SK-N-SH (cell line): Measurements from ENCODE around the gene TMEM255B. TPM values are rescaled to one million over a fixed set of nuclear protein-coding genes. Genes with fewer than 3 reads are reported as not detected.

Experiments
- CTCF ChIA-PET: fragments of 300-600, 350-600 bp; formaldehyde crosslinking; extraction: SDS; loops from one replicate; lab custom pipeline; 2021; lab: Yijun Ruan, JAX
- POLR2A ChIA-PET: fragments of 350-600 bp; sonication (Branson Sonifier 250); formaldehyde crosslinking; extraction: SDS; loops from one replicate; lab custom pipeline; 2020; ENCODE audit warnings: antibody characterized with exemption, inconsistent platforms; lab: Yijun Ruan, JAX
- DNase-seq: peaks from one replicate; pipeline ENCODE4 v3.0.0; 2012
- H2AFZ ChIP-seq: fragments of 200-600 bp; sonication (generic); 2 replicates; pipeline ENCODE4 v1.8.1; 2016; ENCODE audit warnings: antibody characterized with exemption, mild to moderate bottlenecking, low read depth
- H3F3A ChIP-seq: fragments of 200-600 bp; sonication (generic); replicated peaks from 2 replicates; pipeline ENCODE3; 2016; ENCODE audit warnings: antibody characterized with exemption, mild to moderate bottlenecking; ENCODE audit not compliant: insufficient read depth
- H3K27ac ChIP-seq, 2 experiments: fragments of 200-500 bp in 1 of 2; fragments of 200-600 bp in 1 of 2; sonication (Bioruptor generic) in 1 of 2; sonication (generic), shearing (Covaris generic) in 1 of 2; 2 replicates each; pipeline versions ENCODE4 v1.5.1 to v1.6.1; 2014 to 2016; ENCODE audit warnings: low read depth in 2 of 2, inconsistent platforms in 1 of 2, low read length in 1 of 2, mild to moderate bottlenecking in 1 of 2, mixed read lengths in 1 of 2
- H3K27me3 ChIP-seq: fragments of 200-600 bp; sonication (generic), shearing (Covaris generic); 2 replicates; pipeline ENCODE4 v1.6.1; 2016; ENCODE audit warnings: mixed run types; ENCODE audit not compliant: insufficient read depth
- H3K36me3 ChIP-seq, 2 experiments: fragments of 200-500 bp in 1 of 2; fragments of 200-600 bp in 1 of 2; sonication (Bioruptor generic) in 1 of 2; sonication (generic) in 1 of 2; replicated peaks in 1 of 2; 2 replicates each; pipeline versions ENCODE3 to v1.5.1; 2014 to 2016; ENCODE audit warnings: low read length in 1 of 2, mild to moderate bottlenecking in 1 of 2; ENCODE audit not compliant: insufficient read depth in 2 of 2, control insufficient read depth in 1 of 2
- H3K4me1 ChIP-seq, 2 experiments: fragments of 200-500 bp in 1 of 2; fragments of 200-600 bp in 1 of 2; sonication (Bioruptor generic) in 1 of 2; sonication (generic), shearing (Covaris generic) in 1 of 2; 2 replicates each; pipeline versions ENCODE4 v1.5.1 to v1.6.1; 2014 to 2016; ENCODE audit warnings: low read depth in 1 of 2, low read length in 1 of 2, mixed run types in 1 of 2; ENCODE audit not compliant: insufficient read depth in 2 of 2, control insufficient read depth in 1 of 2
- H3K4me2 ChIP-seq: fragments of 200-600 bp; sonication (generic), shearing (Covaris generic); 2 replicates; pipeline ENCODE4 v1.6.1; 2017; ENCODE audit warnings: mixed run types
- H3K4me3 ChIP-seq, 2 experiments: fragments of 200-500 bp in 1 of 2; fragments of 200-600 bp in 1 of 2; sonication (Bioruptor generic) in 1 of 2; sonication (generic), shearing (Covaris generic) in 1 of 2; 2 replicates each; pipeline versions ENCODE4 v1.5.1 to v1.8.1; 2014 to 2016; ENCODE audit warnings: low read depth in 2 of 2, inconsistent platforms in 1 of 2, low read length in 1 of 2, mild to moderate bottlenecking in 1 of 2, mixed read lengths in 1 of 2, moderate library complexity in 1 of 2
- H3K79me2 ChIP-seq: fragments of 200-600 bp; sonication (generic); 2 replicates; pipeline ENCODE4 v1.8.1; 2017; ENCODE audit warnings: mild to moderate bottlenecking; ENCODE audit not compliant: insufficient read depth
- H3K9ac ChIP-seq: fragments of 200-600 bp; sonication (generic); 2 replicates; pipeline ENCODE4 v1.6.1; 2017; ENCODE audit warnings: mixed run types
- H3K9me2 ChIP-seq: fragments of 200-600 bp; sonication (generic); 2 replicates; pipeline ENCODE4 v1.6.1; 2017; ENCODE audit warnings: mixed run types
- H3K9me3 ChIP-seq: fragments of 200-600 bp; sonication (generic); 2 replicates; pipeline ENCODE4 v1.6.1; 2017; ENCODE audit warnings: mixed run types, mild to moderate bottlenecking, moderate library complexity
- H4K20me1 ChIP-seq: fragments of 200-600 bp; sonication (generic); 2 replicates; pipeline ENCODE4 v1.6.1; 2017; ENCODE audit warnings: mild to moderate bottlenecking, mixed run types; ENCODE audit not compliant: insufficient read depth
- CHD2 ChIP-seq: fragments of 150-350 bp; IDR thresholded peaks from 2 replicates; pipeline ENCODE4 v1.6.1; 2018; ENCODE audit warnings: low read length; ENCODE audit not compliant: partially characterized antibody
- CTCF ChIP-seq: fragments of 200-600 bp; sonication (generic); IDR thresholded peaks from 2 replicates; pipeline ENCODE4 v1.6.1; 2017; ENCODE audit warnings: antibody characterized with exemption, mild to moderate bottlenecking, moderate library complexity
- GABPA ChIP-seq: IDR thresholded peaks from 2 replicates; pipeline ENCODE4 v1.4.0; 2012; ENCODE audit warnings: low read depth, mild to moderate bottlenecking
- IRF3 ChIP-seq: fragments of 150-350 bp; IDR thresholded peaks from 2 replicates; pipeline ENCODE4 v1.6.1; 2016; ENCODE audit warnings: mild to moderate bottlenecking, low read depth, low read length
- MEF2A ChIP-seq: IDR thresholded peaks from 2 replicates; pipeline ENCODE4 v1.4.0; 2012; ENCODE audit warnings: low read depth, borderline replicate concordance
- NRF1 ChIP-seq: IDR thresholded peaks from 2 replicates; pipeline ENCODE4 v1.6.1; 2012; ENCODE audit warnings: low read depth, mild to moderate bottlenecking, low read length
- PBX3 ChIP-seq: IDR thresholded peaks from 2 replicates; pipeline ENCODE4; 2012
- POLR2AphosphoS5 ChIP-seq: IDR thresholded peaks from 2 replicates; pipeline ENCODE4 v1.6.1; 2012; ENCODE audit warnings: low read depth, low read length
- REST ChIP-seq: IDR thresholded peaks from 2 replicates; pipeline ENCODE4 v1.6.1; 2012; ENCODE audit warnings: mild to moderate bottlenecking, low read depth, low read length, moderate library complexity
- RFX5 ChIP-seq: IDR thresholded peaks from 2 replicates; pipeline ENCODE4 v1.6.1; 2012; ENCODE audit warnings: mild to moderate bottlenecking, improper control_type of control experiment, low read length
- RXRA ChIP-seq: IDR thresholded peaks from 2 replicates; pipeline ENCODE4 v1.4.0; 2012; ENCODE audit warnings: low read depth, mild to moderate bottlenecking, borderline replicate concordance
- SMC3 ChIP-seq: IDR thresholded peaks from 2 replicates; pipeline ENCODE4 v1.6.1; 2012; ENCODE audit warnings: low read depth, low read length, improper control_type of control experiment
- YY1 ChIP-seq: IDR thresholded peaks from 2 replicates; pipeline ENCODE4 v1.4.0; 2012; ENCODE audit warnings: low read depth, mild to moderate bottlenecking
- WGBS: methylation state at CpG from one replicate; pipeline ENCODE4 v1.1.6; 2017; ENCODE audit warnings: low lambda C conversion rate; 5-methylcytosine and 5-hydroxymethylcytosine counted together
- polyA plus RNA-seq, 3 experiments: library from polyadenylated mRNA; depleted of rRNA; stranded (reverse); fragments of >200 nt; gene quantifications; 2 replicates each; pipeline ENCODE4 v1.2.3, GENCODE V29; 2012

TMEM255B gene
- polyA plus RNA-seq, 1 of the 3 experiments (the other 2 are of a cell fraction) = 14.8 TPM

GRCh38 chr13:113763961-113764792, 5.2 kb downstream of the TMEM255B start:
- Histone ChIP-seq H3K27me3 (no peaks in the 10 kb centered on the region), H3K9me2 (no peaks in the 10 kb centered on the region), H3K36me3 (no peaks in the 10 kb centered on the region), H3K9ac (no peak overlapping the region), H3K4me3 (no peak overlapping the region), H3K27ac (no peak overlapping the region), H3K79me2 (no peaks in the 10 kb centered on the region), H4K20me1 (no peaks in the 10 kb centered on the region), H3K9me3 (no peaks in the 10 kb centered on the region), H3F3A (peaks cover 5% of the 10 kb centered on the region), H3K4me1 (peaks cover 0 to 3% of the 10 kb centered on the region in 2 experiments; a peak in 1 of 4 replicates), H3K4me2 (no peak overlapping the region), H2AFZ (no peak overlapping the region)
- 93% methylated on average over 10 of the region's 25 CpGs for WGBS
- no peak for DNase-seq
- no peak for TF ChIP-seq POLR2AphosphoS5
- TF ChIP-seq GABPA = no peak
- no peak for TF ChIP-seq NRF1
- no peak for TF ChIP-seq RFX5
- TF ChIP-seq CTCF = no peak
- TF ChIP-seq YY1 = no peak
- TF ChIP-seq MEF2A = no peak
- TF ChIP-seq SMC3 = no peak
- no peak for TF ChIP-seq CHD2
- TF ChIP-seq REST = no peak
- no peak for TF ChIP-seq IRF3
- TF ChIP-seq PBX3 = no peak
- TF ChIP-seq RXRA = no peak
- POLR2A ChIA-PET = no interaction called here
- CTCF ChIA-PET = no interaction called here
